ENCODE data around the gene KRTAP4-7. TPM values are rescaled to one million over a fixed set of nuclear protein-coding genes. Genes with fewer than 3 reads are reported as not detected.
"Not testable (repeated sequence)": the region's sequence is repeated elsewhere in the genome, so short reads cannot be mapped to it uniquely, and the experiment has no call there.

KRTAP4-7 gene
- total RNA-seq, 1 donor from 2014 or later: not detected

DNA sequence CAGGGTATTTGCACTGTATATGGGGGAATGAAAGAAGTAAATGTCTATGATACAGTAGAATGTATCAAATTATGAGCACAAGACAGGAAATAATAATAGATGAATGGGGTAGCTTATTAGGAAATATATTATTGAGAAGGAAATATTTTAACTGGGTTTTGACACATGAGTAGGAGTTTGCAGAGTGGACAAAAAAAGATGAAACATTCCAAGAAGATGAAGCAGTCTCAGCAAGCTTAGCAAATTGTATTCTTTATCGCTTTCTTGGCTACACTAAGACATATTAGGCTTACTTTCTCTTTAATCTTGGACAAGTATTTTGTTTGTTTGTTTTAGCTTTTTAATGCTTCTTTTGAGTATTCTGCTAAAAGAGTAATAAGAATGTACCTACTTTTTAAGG is 19.9 kb downstream of the KRTAP4-7 start:
- no peaks in the 10 kb centered on the region for H3K36me3 Mint-ChIP-seq (ENCODE audit: low read depth, unreplicated experiment)
- H3K27me3 Mint-ChIP-seq (ENCODE audit: unreplicated experiment): no peaks in the 10 kb centered on the region
- TF ChIP-seq, protein P1, sequence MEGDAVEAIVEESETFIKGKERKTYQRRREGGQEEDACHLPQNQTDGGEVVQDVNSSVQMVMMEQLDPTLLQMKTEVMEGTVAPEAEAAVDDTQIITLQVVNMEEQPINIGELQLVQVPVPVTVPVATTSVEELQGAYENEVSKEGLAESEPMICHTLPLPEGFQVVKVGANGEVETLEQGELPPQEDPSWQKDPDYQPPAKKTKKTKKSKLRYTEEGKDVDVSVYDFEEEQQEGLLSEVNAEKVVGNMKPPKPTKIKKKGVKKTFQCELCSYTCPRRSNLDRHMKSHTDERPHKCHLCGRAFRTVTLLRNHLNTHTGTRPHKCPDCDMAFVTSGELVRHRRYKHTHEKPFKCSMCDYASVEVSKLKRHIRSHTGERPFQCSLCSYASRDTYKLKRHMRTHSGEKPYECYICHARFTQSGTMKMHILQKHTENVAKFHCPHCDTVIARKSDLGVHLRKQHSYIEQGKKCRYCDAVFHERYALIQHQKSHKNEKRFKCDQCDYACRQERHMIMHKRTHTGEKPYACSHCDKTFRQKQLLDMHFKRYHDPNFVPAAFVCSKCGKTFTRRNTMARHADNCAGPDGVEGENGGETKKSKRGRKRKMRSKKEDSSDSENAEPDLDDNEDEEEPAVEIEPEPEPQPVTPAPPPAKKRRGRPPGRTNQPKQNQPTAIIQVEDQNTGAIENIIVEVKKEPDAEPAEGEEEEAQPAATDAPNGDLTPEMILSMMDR (IDR thresholded peaks at IDR 0.05; ENCODE audit: unreplicated experiment): no peak
- H3K4me3 Mint-ChIP-seq (ENCODE audit: unreplicated experiment): no peak overlapping the region
- no peak overlapping the region for H3K27ac Mint-ChIP-seq (ENCODE audit: unreplicated experiment)
- peaks cover 6% of the 10 kb centered on the region for H3K4me1 Mint-ChIP-seq (ENCODE audit: unreplicated experiment)
- DNase-seq (ENCODE audit: low spot score): no peak
- H3K9me3 Mint-ChIP-seq (ENCODE audit: unreplicated experiment): no peaks in the 10 kb centered on the region

GRCh38 chr17:41104386-41105038 is 20.6 kb downstream of the KRTAP4-7 start:
- not testable (repeated sequence) for H3K27ac Mint-ChIP-seq (ENCODE audit: unreplicated experiment); H3K36me3 Mint-ChIP-seq (ENCODE audit: low read depth, unreplicated experiment); H3K4me1 Mint-ChIP-seq (ENCODE audit: unreplicated experiment); H3K27me3 Mint-ChIP-seq (ENCODE audit: unreplicated experiment); H3K4me3 Mint-ChIP-seq (ENCODE audit: unreplicated experiment); H3K9me3 Mint-ChIP-seq (ENCODE audit: unreplicated experiment); DNase-seq (ENCODE audit: low spot score)

- not testable (repeated sequence) for DNase-seq (ENCODE audit: low spot score); H3K36me3 Mint-ChIP-seq (ENCODE audit: low read depth, unreplicated experiment); H3K4me3 Mint-ChIP-seq (ENCODE audit: unreplicated experiment); H3K27me3 Mint-ChIP-seq (ENCODE audit: unreplicated experiment); H3K4me1 Mint-ChIP-seq (ENCODE audit: unreplicated experiment); H3K27ac Mint-ChIP-seq (ENCODE audit: unreplicated experiment); H3K9me3 Mint-ChIP-seq (ENCODE audit: unreplicated experiment)
These were observed 21.4 kb downstream of the KRTAP4-7 start, which contains the start of gene KRTAP4-9 for GRCh38 chr17:41105347-41105746. TSS of gene KRTAP4-9 (plus strand) at chr17:41105389. CDS start at chr17:41105389, 0 bp downstream.

DNA sequence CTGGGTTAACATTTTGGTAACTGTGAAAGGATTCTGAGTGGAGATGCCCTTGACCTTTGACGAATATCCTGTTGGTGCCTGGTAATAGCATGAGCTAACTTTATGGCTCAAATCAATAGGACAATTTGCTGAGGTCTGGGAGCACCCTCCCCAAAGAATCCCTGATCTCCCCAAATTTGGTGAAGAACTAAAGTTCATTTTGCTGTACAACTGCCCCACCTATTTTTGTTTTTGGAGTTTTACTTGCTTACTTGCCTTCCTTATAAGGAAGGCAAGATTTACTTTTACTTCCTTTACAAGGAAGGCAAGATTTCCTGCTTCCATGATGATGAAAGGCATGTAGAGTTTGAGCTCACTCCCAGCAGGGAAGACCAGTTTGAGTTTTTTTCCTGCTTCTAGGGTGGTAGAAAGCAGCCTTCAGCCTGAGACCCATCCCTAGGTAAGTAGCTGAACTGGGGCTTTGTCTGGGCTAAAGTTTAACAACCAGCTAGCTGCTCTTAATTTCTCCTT is 24.0 kb downstream of the KRTAP4-7 start:
- no peaks in the 10 kb centered on the region for H3K27me3 Mint-ChIP-seq (ENCODE audit: unreplicated experiment)
- no peak for DNase-seq (ENCODE audit: low spot score)
- H3K27ac Mint-ChIP-seq (ENCODE audit: unreplicated experiment): peak overlapping the region; percentile 15
- H3K36me3 Mint-ChIP-seq (ENCODE audit: low read depth, unreplicated experiment): no peaks in the 10 kb centered on the region
- no peak overlapping the region for H3K4me3 Mint-ChIP-seq (ENCODE audit: unreplicated experiment)
- no peaks in the 10 kb centered on the region for H3K9me3 Mint-ChIP-seq (ENCODE audit: unreplicated experiment)
- H3K4me1 Mint-ChIP-seq (ENCODE audit: unreplicated experiment): peaks cover 6% of the 10 kb centered on the region
- TF ChIP-seq, protein P1 (IDR thresholded peaks at IDR 0.05; ENCODE audit: unreplicated experiment): no peak

- DNase-seq (ENCODE audit: low spot score); H3K36me3 Mint-ChIP-seq (ENCODE audit: low read depth, unreplicated experiment); H3K27ac Mint-ChIP-seq (ENCODE audit: unreplicated experiment); H3K27me3 Mint-ChIP-seq (ENCODE audit: unreplicated experiment); H3K4me3 Mint-ChIP-seq (ENCODE audit: unreplicated experiment); H3K9me3 Mint-ChIP-seq (ENCODE audit: unreplicated experiment); H3K4me1 Mint-ChIP-seq (ENCODE audit: unreplicated experiment): not testable (repeated sequence)
These were observed 24.9 kb downstream of the KRTAP4-7 start for GRCh38 chr17:41108728-41109386.

- Mint-ChIP-seq H3K4me3 (ENCODE audit: unreplicated experiment) (no peak overlapping the region), H3K4me1 (ENCODE audit: unreplicated experiment) (peaks cover 6% of the 10 kb centered on the region), H3K27ac (ENCODE audit: unreplicated experiment) (no peak overlapping the region), H3K9me3 (ENCODE audit: unreplicated experiment) (no peaks in the 10 kb centered on the region), H3K27me3 (ENCODE audit: unreplicated experiment) (no peaks in the 10 kb centered on the region), H3K36me3 (ENCODE audit: low read depth, unreplicated experiment) (no peaks in the 10 kb centered on the region)
- DNase-seq (ENCODE audit: low spot score): no peak
- TF ChIP-seq, protein P1 (IDR thresholded peaks at IDR 0.05; ENCODE audit: unreplicated experiment): no peak
These were observed 27.4 kb downstream of the KRTAP4-7 start for GRCh38 chr17:41111151-41111885.
